ENCODE data around the gene PLA2G4A. TPM values are rescaled to one million over a fixed set of nuclear protein-coding genes. Genes with fewer than 3 reads are reported as not detected.

The PLA2G4A gene
- total and polyA plus RNA-seq, 2 donors (not counting 3 experiments of a cell fraction or from before 2014, with no cell fraction given) = 8.2 to 13.3 TPM

GRCh38 chr1:187032982-187033692, 204.4 kb downstream of the PLA2G4A start:
- no peaks in the 10 kb centered on the region for H3K79me2 ChIP-seq (ENCODE audit: control insufficient read depth, insufficient read depth, low read length)
- no peak for FAIRE-seq
- no peak overlapping the region for H2AFZ ChIP-seq (ENCODE audit: low read depth, low read length)
- no peaks in the 10 kb centered on the region for H3K9me3 ChIP-seq (replicated peaks; ENCODE audit: control insufficient read depth, insufficient read depth, low read length)
- no peak overlapping the region for H3K4me3 ChIP-seq (replicated peaks in 1 of 3; ENCODE audit: insufficient read depth in 1 of 3, low read depth in 1 of 3, low read length in 3 of 3)
- DNase-seq (ENCODE audit: low read depth, low spot score) = peak; percentile 75
- CTCF ChIA-PET = interaction anchor here (0.6 to 0.8 kb wide), 3 partner anchors 9 to 20 kb away, joined by 3 to 4 read pairs (median 3); no protein-coding TSS in a partner anchor
- no peaks in the 10 kb centered on the region for H3K36me3 ChIP-seq (ENCODE audit: control insufficient read depth in 2 of 2, extremely low read depth in 1 of 2, insufficient read depth in 2 of 2, low read length in 2 of 2)
- no peaks in the 10 kb centered on the region for H3K9me1 ChIP-seq (replicated peaks; ENCODE audit: control insufficient read depth, extremely low read depth, insufficient read depth, low read length)
- intact Hi-C loops (cut with micrococcal nuclease) = no loop called here
- H3K4me2 ChIP-seq (ENCODE audit: insufficient read depth, low read length) = no peak overlapping the region
- dilution Hi-C loops (cut with MboI; ENCODE audit: extremely low pct_ligation_motif_present, low sequenced_read_pairs) = no loop called here
- H3K27ac ChIP-seq (ENCODE audit: insufficient read depth, low read depth, low read length) = no peak overlapping the region
- BruUV-seq (replicated peaks) = no TSS peak
- H3K4me1 ChIP-seq (ENCODE audit: control insufficient read depth, extremely low read depth, insufficient read depth, low read length) = peaks cover 14% of the 10 kb centered on the region
- no peaks in the 10 kb centered on the region for H4K20me1 ChIP-seq (replicated peaks; ENCODE audit: control insufficient read depth, extremely low read depth, insufficient read depth, low read length)
- POLR2A ChIA-PET = no interaction called here
- no peak for TF ChIP-seq MYC (IDR thresholded peaks at IDR 0.05; ENCODE audit: low read depth, low read length)
- peak; percentile 78 for TF ChIP-seq JUN (IDR thresholded peaks at IDR 0.05; ENCODE audit: borderline replicate concordance, insufficient read depth, insufficient read length, low read depth)
- TF ChIP-seq POLR2A (IDR thresholded peaks at IDR 0.05; ENCODE audit: low read depth, low read length) = no peak
- TF ChIP-seq FOS (IDR thresholded peaks at IDR 0.05; ENCODE audit: borderline replicate concordance, insufficient read depth, low read length) = peak; percentile 41
- no peak for TF ChIP-seq EZH2 (IDR thresholded peaks at IDR 0.05; ENCODE audit: borderline replicate concordance, low read depth, low read length, severe bottlenecking)
- TF ChIP-seq MAX (IDR thresholded peaks at IDR 0.05; ENCODE audit: insufficient read depth, insufficient read length) = no peak
- no peak for TF ChIP-seq POLR2AphosphoS5 (IDR thresholded peaks at IDR 0.05; ENCODE audit: insufficient read depth, low read depth, low read length)
- TF ChIP-seq CTCF (IDR thresholded peaks at IDR 0.05; ENCODE audit: extremely low read depth in 1 of 2, insufficient read depth in 1 of 2, low read depth in 1 of 2, low read length in 2 of 2) = no peak
- no peak for TF ChIP-seq GATA2 (IDR thresholded peaks at IDR 0.05; ENCODE audit: insufficient read depth, insufficient read length, low read depth, low read length)
- no peak overlapping the region for H3K9ac ChIP-seq (replicated peaks; ENCODE audit: extremely low read depth, insufficient read depth, low read length)
- H3K27me3 ChIP-seq (ENCODE audit: control insufficient read depth in 2 of 2, insufficient read depth in 2 of 2, low read length in 2 of 2) = no peaks in the 10 kb centered on the region
